GM12873 (cell line): ENCODE measurements around the gene ACP1.

Source experiments
- CTCF ChIP-seq: IDR thresholded peaks from 2 replicates; pipeline ENCODE4 v1.5.1; 2012; ENCODE audit warnings: low read depth, mild to moderate bottlenecking, moderate library complexity, low read length, control low read depth; ENCODE audit not compliant: insufficient read depth; ENCODE audit errors: missing control alignments

ACP1 gene

GRCh38 chr2:264493-265468 is at the start of gene ACP1:
Gene ACP1 (plus strand): TSS chr2:264947. CDS start chr2:264965, 18 bp downstream.
- no peak for TF ChIP-seq CTCF

GRCh38 chr2:216068-216467 is 48.7 kb upstream of the ACP1 start:
- TF ChIP-seq CTCF = no peak

GRCh38 chr2:223451-223850 is 41.3 kb upstream of the ACP1 start:
- TF ChIP-seq CTCF = no peak

- no peak for TF ChIP-seq CTCF
These were observed 40.6 kb upstream of the ACP1 start for GRCh38 chr2:223971-224760.

GRCh38 chr2:228115-228514 is 36.6 kb upstream of the ACP1 start:
- TF ChIP-seq CTCF = no peak

GRCh38 chr2:228518-229278 is 36.0 kb upstream of the ACP1 start:
- TF ChIP-seq CTCF = no peak
